ENCODE data around the gene INCENP. TPM values are rescaled to one million over a fixed set of nuclear protein-coding genes. Genes with fewer than 3 reads are reported as not detected.

The INCENP gene
- polyA plus RNA-seq, 1 donor from 2014 or later = 5.9 TPM

GRCh38 chr11:62105667-62106191 lies 18.1 kb upstream of the INCENP start:
- Histone ChIP-seq H3K27me3 (ENCODE audit: insufficient read depth, low read depth, low read length) (no peaks in the 10 kb centered on the region), H3K9ac (ENCODE audit: low read length) (no peak overlapping the region), H3K4me2 (ENCODE audit: low read length) (no peak overlapping the region), H3K9me2 (ENCODE audit: insufficient read depth, low read length) (no peaks in the 10 kb centered on the region), H3K79me2 (replicated peaks; ENCODE audit: insufficient read depth, low read length) (no peaks in the 10 kb centered on the region), H3F3A (ENCODE audit: insufficient read depth, low read length, poor library complexity, severe bottlenecking) (no peaks in the 10 kb centered on the region), H4K20me1 (ENCODE audit: insufficient read depth) (no peaks in the 10 kb centered on the region), H3K4me3 (ENCODE audit: low read length) (no peak overlapping the region), H2AFZ (ENCODE audit: low read depth, low read length) (no peak overlapping the region), H3K27ac (ENCODE audit: low read length) (no peak overlapping the region), H3K9me3 (ENCODE audit: low read length) (no peaks in the 10 kb centered on the region), H3K36me3 (ENCODE audit: insufficient read depth, low read length) (no peaks in the 10 kb centered on the region)
- TF ChIP-seq POLR2AphosphoS5 (IDR thresholded peaks at IDR 0.05) (no peak), SMC3 (conservative IDR thresholded peaks at IDR 0.05; ENCODE audit: poor library complexity) (no peak), EP300 (conservative IDR thresholded peaks at IDR 0.05; ENCODE audit: poor library complexity, severe bottlenecking) (no peak), EZH2 (IDR thresholded peaks at IDR 0.05; ENCODE audit: borderline replicate concordance, insufficient read depth, low read length, poor library complexity, severe bottlenecking) (no peak), TAF1 (IDR thresholded peaks at IDR 0.05; ENCODE audit: low read depth) (no peak), MXI1 (conservative IDR thresholded peaks at IDR 0.05; ENCODE audit: poor library complexity, severe bottlenecking) (no peak), RAD21 (conservative IDR thresholded peaks at IDR 0.05) (no peak), CTCF (IDR thresholded peaks at IDR 0.05; ENCODE audit: poor library complexity, severe bottlenecking) (no peak), REST (IDR thresholded peaks at IDR 0.05; ENCODE audit: borderline replicate concordance) (no peak)

- H3K4me3 ChIP-seq (ENCODE audit: low read length) = no peak overlapping the region
- no peak overlapping the region for H3K9ac ChIP-seq (ENCODE audit: low read length)
- peak overlapping the region; percentile 2 for H2AFZ ChIP-seq (ENCODE audit: low read depth, low read length)
- no peaks in the 10 kb centered on the region for H3K9me2 ChIP-seq (ENCODE audit: insufficient read depth, low read length)
- no peaks in the 10 kb centered on the region for H3K36me3 ChIP-seq (ENCODE audit: insufficient read depth, low read length)
- no peaks in the 10 kb centered on the region for H3K9me3 ChIP-seq (ENCODE audit: low read length)
- no peak overlapping the region for H3K27ac ChIP-seq (ENCODE audit: low read length)
- H3K27me3 ChIP-seq (ENCODE audit: insufficient read depth, low read depth, low read length) = no peaks in the 10 kb centered on the region
- no peak overlapping the region for H3K4me2 ChIP-seq (ENCODE audit: low read length)
- no peaks in the 10 kb centered on the region for H3F3A ChIP-seq (ENCODE audit: insufficient read depth, low read length, poor library complexity, severe bottlenecking)
- TF ChIP-seq EP300 (conservative IDR thresholded peaks at IDR 0.05; ENCODE audit: poor library complexity, severe bottlenecking) = no peak
- peak; percentile 90 for TF ChIP-seq RAD21 (conservative IDR thresholded peaks at IDR 0.05)
- TF ChIP-seq SMC3 (conservative IDR thresholded peaks at IDR 0.05; ENCODE audit: poor library complexity) = peak; percentile 88
- no peak for TF ChIP-seq POLR2AphosphoS5 (IDR thresholded peaks at IDR 0.05)
- peak; percentile 93 for TF ChIP-seq CTCF (IDR thresholded peaks at IDR 0.05; ENCODE audit: poor library complexity, severe bottlenecking)
- H3K79me2 ChIP-seq (replicated peaks; ENCODE audit: insufficient read depth, low read length) = no peaks in the 10 kb centered on the region
- H4K20me1 ChIP-seq (ENCODE audit: insufficient read depth) = no peaks in the 10 kb centered on the region
Observed at GRCh38 chr11:62108017-62108750, 15.6 kb upstream of the INCENP start.
